ENCODE results near the gene ZNF76.

DNA sequence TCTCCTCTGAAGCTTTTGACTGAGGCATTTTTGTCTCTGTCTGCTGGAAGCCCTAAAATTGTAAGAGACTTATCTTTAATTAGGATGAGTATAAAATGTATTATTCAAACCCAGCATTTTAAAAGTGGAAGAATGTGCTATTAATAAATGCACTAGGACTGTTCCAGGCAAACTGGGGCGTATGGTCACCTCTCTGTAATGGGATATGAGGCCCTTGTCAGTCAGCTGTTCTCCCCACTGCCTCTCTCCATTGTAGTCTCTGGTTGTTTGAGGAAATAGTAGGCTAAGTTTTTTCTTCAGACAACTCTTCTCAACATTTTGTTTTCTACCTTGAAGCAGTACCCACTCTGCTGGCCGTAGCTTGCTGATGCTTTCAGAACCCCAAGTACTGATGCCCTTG is 23.8 kb downstream of the ZNF76 start:
- TF ChIP-seq, protein P1, sequence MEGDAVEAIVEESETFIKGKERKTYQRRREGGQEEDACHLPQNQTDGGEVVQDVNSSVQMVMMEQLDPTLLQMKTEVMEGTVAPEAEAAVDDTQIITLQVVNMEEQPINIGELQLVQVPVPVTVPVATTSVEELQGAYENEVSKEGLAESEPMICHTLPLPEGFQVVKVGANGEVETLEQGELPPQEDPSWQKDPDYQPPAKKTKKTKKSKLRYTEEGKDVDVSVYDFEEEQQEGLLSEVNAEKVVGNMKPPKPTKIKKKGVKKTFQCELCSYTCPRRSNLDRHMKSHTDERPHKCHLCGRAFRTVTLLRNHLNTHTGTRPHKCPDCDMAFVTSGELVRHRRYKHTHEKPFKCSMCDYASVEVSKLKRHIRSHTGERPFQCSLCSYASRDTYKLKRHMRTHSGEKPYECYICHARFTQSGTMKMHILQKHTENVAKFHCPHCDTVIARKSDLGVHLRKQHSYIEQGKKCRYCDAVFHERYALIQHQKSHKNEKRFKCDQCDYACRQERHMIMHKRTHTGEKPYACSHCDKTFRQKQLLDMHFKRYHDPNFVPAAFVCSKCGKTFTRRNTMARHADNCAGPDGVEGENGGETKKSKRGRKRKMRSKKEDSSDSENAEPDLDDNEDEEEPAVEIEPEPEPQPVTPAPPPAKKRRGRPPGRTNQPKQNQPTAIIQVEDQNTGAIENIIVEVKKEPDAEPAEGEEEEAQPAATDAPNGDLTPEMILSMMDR (conservative IDR thresholded peaks at IDR 0.05; ENCODE audit: low read length), result no peak
- no peak for TF ChIP-seq EZH2phosphoT487 (IDR thresholded peaks at IDR 0.05; ENCODE audit: borderline replicate concordance, low read depth, low read length)

Data from OCI-LY7 (cell line).